Endometrial microvascular endothelial cells (primary cell): ENCODE results near the gene PIR. TPM values are rescaled to one million over a fixed set of nuclear protein-coding genes. Genes with fewer than 3 reads are reported as not detected.

Experiments
- in situ Hi-C: cut with HindIII; loops from 2 replicates; pipeline ENCODE4 v1.10.0; 2017; ENCODE audit warnings: low sequenced_read_pairs, low pct_unique_long_range_greater_than_20kb; ENCODE audit errors: inconsistent ontology term
- total RNA-seq: library from RNA; depleted of rRNA; stranded (reverse); fragments of >200 nt; gene quantifications from one replicate; pipeline ENCODE4 v1.2.3, GENCODE V29; 2015; ENCODE audit errors: inconsistent ontology term

The PIR gene
- total RNA-seq, 1 donor from 2014 or later = 121 TPM

DNA sequence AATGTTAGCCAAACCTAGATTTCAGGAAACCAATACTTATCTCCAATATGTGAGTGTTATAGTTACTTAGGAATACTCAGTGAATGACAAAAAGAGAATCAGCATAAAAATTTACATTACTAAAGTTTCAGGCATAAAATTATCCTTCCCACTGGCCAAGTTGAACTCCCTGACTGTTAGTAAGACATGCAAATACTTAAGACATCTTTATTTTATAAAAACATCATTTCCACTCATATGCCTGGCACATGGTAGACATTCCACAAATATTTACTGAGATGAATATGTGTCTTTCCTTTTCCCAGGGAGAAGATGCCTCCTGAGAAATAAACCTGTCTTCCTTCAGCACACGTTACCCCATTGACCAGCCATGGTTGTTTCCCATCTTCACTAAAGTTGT is 116.2 kb downstream of the PIR start:
- in situ Hi-C loops = no loop called here

DNA sequence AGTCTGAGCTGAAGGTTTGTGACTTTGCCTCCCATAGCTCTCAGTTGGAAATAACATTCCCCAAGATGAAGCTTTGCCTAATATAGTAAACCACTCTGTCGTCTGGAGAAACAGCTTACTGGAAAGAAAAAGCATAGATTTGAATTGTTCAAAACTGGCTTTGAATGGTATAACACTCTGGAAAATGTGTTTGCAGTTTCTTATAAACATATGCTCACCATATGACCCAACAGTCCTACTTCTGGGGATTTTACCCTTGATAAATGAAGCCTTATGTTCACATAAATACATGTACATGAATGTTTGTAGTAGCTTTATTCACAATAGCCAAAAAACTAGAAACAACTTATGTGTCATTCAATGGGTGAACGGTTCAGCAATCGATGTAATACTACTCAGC is 119.2 kb downstream of the PIR start:
- in situ Hi-C loops = no loop called here

DNA sequence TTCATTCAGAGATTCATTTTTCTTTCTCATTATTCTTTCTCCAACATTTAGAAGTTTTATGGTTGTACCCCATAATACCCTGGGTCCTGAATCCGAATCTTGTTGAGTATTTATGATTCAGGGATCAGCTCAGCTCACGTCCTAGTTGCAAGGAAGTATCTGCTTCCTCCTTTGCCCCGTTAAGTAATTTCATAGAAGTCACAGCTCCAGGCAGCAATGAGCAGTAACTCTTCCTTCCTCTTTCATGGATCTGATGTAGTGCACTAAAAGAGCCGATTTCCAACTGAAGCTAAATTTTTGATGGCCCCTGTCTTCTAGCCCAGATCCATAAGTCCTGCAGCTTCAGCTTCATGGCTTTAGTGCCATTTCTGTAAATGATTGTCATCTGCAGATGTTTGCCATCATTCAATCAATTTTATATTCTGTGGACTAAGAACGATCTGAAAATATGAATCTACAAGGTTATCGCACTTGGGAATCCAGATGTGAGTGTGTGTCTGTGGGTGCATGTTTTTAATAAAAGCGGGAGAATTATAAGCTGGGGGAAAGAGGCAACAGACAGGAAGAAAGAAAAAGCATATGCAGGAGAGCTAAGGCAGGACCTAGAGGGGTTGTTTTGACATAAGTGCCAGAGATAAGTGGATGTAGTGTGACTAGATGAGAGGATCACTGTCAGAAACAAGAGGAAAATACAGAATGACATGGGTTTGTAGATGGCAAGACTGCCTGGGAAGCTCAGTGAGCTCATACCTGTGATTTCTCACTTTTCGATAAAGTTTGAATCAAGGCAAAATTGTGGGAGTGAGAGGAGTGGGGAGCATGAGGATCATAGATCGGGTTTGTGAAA is 126.4 kb downstream of the PIR start:
- in situ Hi-C loops = no loop called here

DNA sequence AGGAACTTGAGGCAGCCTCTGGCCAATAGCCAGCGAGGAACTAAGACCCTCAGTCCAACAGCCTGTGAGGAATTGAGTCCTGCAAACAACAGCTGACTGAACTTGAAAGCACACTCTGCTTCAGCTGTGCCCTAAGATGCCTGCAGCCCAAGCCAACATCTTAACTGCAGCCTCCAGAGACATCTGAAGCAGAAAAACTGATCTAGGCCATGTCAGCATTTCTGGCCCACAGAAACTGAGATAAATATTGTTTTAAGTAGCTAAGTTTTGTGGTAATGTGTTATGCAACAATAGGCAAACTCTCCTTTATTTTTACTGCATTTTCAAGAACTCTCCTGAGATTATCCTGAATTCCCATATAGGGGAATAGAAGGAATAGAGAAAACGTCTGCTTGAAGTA is 133.4 kb downstream of the PIR start:
- in situ Hi-C loops = no loop called here

DNA sequence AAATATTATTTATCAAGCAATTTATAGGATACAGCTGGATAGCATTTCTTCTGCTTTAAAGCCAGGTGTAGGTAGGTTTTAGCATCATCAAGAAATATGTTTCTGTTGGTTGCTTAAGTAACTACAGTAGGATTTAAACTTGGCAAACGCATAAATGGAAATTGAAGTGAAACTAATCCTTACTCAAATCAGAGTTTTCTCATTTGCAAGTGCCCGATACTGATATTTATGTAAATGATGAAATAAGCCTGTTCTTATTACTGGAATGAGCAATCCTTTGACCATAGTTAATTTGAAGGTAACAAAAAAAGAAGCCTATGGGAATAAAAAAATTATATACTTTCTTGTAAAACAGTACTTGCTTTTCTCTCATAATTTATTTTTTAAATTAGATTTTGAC is 134.6 kb downstream of the PIR start:
- in situ Hi-C loops = no loop called here

DNA sequence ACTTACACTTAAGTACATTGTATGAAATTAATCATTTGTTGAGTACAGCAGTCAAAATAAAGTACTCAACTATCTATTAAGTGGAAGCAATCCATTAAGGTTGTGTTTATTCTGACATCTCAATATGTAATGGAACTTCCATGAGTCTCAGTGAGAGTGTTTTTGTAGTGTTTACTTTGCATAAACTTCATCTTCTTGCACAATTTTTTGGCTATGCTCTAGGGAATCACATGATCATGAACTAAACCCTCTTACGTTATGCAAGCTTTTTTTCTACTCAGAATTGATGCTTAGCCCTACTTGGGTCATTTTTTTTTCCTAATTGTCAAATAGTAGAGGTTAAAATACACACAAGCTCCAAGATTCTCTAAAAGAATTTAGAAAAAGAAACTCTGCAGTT is 136.7 kb downstream of the PIR start:
- in situ Hi-C loops = no loop called here

DNA sequence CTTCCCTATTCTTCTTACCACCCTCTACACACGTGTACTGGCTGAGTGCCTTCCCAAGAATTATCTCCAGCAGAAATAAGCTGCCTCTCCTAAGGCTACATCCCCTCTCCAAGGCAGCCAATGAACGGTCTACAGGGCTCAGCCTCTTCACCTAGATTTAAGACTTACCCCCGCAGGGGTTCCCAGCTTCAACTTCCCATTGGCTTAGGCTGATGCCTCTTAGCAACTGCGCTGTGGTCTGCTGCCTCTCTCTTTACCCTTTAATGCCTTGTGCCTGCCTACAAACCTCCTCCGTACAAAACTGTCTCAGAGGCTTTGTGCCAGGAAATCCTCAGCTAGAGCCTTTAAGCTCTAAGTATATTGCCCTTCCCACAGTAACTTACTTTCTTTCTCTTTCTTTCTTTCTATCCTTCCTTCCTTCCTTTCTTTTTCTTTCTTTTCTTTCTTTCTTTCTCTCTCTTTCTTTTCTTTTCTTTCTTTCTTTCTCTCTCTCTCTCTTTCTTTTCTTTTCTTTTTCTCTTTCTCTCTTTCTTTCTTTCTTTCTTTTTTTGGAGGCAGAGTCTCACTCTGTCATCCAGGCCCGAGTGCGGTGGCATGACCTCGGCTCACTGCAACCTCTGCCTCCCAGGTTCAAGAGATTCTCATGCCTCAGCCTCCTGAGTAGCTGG is 142.7 kb downstream of the PIR start:
- in situ Hi-C loops = no loop called here

DNA sequence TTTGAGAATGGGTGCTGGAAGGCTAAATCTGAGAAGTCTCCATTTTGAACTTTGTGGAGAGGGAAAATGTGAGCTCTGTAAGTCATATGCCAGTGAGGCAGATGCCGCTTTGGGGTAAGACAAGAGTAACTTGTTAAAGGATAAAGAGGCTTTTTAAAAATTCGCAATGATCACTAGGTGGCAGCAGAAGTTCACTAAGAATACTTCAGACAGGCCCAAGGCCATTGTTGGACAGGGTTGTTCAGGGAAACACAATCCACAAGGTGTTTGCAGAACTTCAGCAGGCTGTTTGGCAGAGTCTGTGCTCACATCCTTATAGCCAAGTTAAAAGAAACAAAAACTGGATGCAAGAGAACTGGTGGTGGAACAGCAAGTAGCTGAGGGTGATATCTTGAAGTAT is 144.1 kb downstream of the PIR start:
- in situ Hi-C loops = no loop called here

DNA sequence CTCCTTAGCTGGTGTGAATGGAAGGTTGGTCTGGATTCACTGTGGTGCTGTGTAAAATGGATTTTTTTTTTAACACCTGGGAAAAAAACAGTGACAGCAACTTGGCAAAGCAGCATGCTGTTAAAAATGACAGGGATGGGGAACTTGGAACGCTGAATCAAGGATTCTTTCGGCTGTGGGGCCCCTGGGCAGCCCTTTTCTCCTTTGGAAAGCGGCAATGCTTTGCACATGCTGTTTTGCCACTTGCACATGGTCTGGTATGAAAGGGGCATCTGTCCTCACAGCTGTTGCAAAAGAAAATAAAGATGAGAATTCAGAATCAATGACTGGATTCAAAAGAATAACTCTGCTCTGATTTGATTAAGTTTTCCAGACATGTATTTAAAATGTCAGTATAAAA is 147.2 kb downstream of the PIR start:
- in situ Hi-C loops = no loop called here

DNA sequence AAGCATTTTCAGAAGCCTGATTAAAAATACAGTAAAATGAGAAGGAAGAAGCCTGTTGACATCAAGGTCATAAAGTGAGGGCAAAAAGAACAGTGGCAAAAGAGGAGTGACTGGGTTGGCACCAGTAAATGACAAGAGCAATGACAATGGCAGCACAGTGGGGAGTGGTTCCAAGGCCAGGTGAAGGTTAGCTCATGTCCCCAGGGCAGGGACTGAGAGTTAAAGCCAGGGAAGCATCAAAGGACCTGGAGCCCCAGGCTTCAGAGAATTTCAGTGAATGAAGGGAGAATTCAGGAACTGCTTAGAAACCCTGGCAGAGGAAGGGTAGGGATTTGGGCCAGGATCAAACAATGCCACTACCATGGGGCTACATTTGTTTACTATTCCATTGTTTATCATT is 149.0 kb downstream of the PIR start:
- in situ Hi-C loops = no loop called here

DNA sequence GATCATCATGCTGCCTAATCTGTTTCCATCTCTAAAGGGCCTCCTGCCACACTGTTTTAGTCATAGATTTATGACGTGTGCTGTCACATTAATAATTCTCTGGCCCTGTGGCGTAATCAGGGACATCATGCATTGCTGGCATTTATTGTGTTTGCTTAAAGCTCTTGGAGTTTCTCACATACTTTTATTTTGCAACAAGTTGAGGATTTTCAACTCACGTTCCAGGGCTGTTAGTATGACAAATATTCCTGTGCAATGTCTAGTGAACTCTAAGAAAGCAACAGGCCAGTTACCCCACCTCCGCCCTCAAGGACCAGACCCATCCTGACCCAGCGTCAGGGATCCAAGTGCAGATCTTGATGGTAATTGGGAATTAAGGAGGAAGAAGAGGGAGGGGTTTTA is 150.1 kb downstream of the PIR start:
- in situ Hi-C loops = no loop called here

DNA sequence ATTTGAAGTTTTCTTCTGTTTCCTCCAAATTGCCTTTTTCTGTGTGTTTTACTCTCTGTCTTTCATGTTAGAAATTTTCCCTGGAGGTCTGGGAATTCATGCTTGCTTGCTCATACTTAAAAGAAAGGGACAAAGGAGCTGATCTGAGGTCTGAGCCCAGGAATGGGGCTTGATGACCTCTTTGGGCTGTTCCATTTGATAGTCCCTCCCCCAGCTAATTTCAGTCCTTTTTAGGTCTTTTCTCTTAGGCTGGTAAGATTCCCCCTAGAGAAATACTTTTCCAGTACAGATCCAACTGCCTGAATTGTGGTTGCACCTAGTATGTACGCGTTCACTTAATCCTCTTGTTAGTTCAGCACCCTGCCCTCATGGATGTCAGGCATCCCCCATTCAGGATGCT is 152.3 kb downstream of the PIR start:
- in situ Hi-C loops = no loop called here

DNA sequence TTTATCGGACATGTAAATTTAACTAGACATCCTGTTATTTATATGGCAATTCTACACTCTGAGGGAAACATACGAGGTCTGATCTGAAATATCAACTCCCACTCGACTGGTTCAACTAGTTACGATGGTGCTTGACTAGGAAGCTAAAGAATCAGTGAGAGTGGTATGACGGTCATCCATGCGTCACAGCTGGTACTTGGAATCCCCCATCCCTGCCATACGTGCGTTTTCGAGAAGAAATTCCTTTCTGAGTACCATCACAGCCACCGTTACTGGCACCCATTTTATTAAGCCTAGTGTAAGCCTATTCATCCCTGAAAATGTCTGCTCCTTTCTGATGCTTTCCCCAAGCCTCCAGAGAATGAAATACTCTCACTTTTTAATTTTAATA is 157.1 kb downstream of the PIR start:
- in situ Hi-C loops = no loop called here

DNA sequence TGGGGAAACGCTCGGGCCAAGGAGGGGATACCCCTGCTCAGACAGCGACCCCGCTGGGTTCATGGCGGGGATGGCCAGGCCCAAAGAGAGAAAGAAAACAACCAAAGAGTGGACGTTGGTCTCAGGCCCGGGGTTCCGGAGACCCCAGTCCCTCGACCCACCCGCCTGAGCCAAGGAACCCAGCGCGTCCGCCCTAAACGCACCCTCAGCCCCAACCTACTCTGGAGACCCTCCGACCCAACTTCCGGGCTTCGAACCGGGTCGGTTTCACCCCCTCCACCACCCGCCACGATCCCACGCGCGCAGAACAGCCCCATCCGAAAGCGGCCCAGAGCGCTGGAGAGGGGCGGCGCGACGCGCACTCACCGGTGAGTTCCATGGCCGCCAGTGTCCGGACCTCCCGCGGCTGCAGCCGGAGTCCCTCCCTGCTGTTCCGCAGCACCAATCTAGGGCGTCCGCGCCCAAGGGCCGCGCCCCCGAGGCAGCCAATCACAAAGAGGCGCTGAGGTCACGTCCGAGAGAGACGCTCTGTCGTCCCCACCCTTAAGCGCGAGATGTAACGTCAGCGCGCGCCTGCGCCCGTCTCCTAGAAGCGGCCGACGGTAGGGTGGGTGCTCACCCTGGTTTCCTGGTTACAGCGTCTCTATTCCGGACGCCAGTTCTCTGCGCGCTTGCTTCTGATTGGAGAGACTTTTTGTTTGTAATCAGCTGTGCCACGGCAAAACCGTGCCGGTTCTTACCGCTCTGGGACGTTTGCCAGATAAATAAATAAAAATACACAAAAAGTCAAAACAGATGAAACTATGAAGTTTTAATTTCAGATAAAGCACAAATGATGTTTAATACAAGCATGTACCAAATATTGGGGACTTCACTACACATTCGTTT is 157.8 kb downstream of the PIR start, which contains the start of gene PIGA:
Gene PIGA, minus strand, starts transcription at position 389 of the 888 bp plus-strand sequence. CDS start 3,593 bp downstream, outside the sequence.
- in situ Hi-C loops = no loop called here

Other genes with a start within 250 kb of the PIR start
- 43.8 TPM for gene ASB9, start 223.2 kb downstream of the PIR start, total RNA-seq
- gene ASB11, start 177.7 kb downstream of the PIR start, total RNA-seq = not detected
- 7.5 TPM for gene PIGA, start 157.8 kb downstream of the PIR start, total RNA-seq
- gene VEGFD, start 108.9 kb downstream of the PIR start, total RNA-seq = not detected
- gene BMX, start 7.5 kb upstream of the PIR start, total RNA-seq = 20.4 TPM
- not detected for gene ACE2, start 107.6 kb upstream of the PIR start, total RNA-seq
- 1.3 TPM for gene CLTRN, start 171.5 kb upstream of the PIR start, total RNA-seq
- 3.2 TPM for gene CA5B, start 244.9 kb upstream of the PIR start, total RNA-seq